ENCODE data around the gene CETN3. TPM values are rescaled to one million over a fixed set of nuclear protein-coding genes. Genes with fewer than 3 reads are reported as not detected.

Gene CETN3
- 100 to 1,000 TPM in 2 of 5 donors, 10 to 100 TPM in 3; 72.1 to 116 (median 94.7) TPM for polyA plus RNA-seq (ENCODE audit: insufficient read depth in 1 of 5, insufficient read length in 5 of 5, low replicate concordance in 1 of 5)
- long read RNA-seq, donor 1, transcript CETN3-204 (4 exons, 867 nt): minor isoform, 13 of 53 reads
- long read RNA-seq, donor 1, transcript CETN3-201 (5 exons, 2,432 nt): major isoform, 35 of 53 reads
- long read RNA-seq, donor 1, partial matches to known transcripts: 0 of 53 reads
- long read RNA-seq, donor 1, other reads (novel, unspliced or antisense): 0 of 53 reads
- long read RNA-seq, donor 2, transcript CETN3-201 (5 exons, 2,432 nt): major isoform, 27 of 34 reads
- long read RNA-seq, donor 2, transcript CETN3-204 (4 exons, 867 nt): minor isoform, 6 of 34 reads
- long read RNA-seq, donor 2, partial matches to known transcripts: 0 of 34 reads
- long read RNA-seq, donor 2, other reads (novel, unspliced or antisense): 0 of 34 reads
- long read RNA-seq, donor 3, transcript CETN3-204 (4 exons, 867 nt): minor isoform, 8 of 49 reads
- long read RNA-seq, donor 3, transcript CETN3-201 (5 exons, 2,432 nt): major isoform, 33 of 49 reads
- long read RNA-seq, donor 3, partial matches to known transcripts: 7 of 49 reads
- long read RNA-seq, donor 3, other reads (novel, unspliced or antisense): 0 of 49 reads
- long read RNA-seq, donor 4, transcript CETN3-201 (5 exons, 2,432 nt): major isoform, 15 of 24 reads
- long read RNA-seq, donor 4, transcript CETN3-204 (4 exons, 867 nt): minor isoform, 7 of 24 reads
- long read RNA-seq, donor 4, partial matches to known transcripts: 0 of 24 reads
- long read RNA-seq, donor 4, other reads (novel, unspliced or antisense): 0 of 24 reads
- long read RNA-seq, donor 5, transcript CETN3-201 (5 exons, 2,432 nt): major isoform, 45 of 67 reads
- long read RNA-seq, donor 5, transcript CETN3-204 (4 exons, 867 nt): minor isoform, 14 of 67 reads
- long read RNA-seq, donor 5, transcript CETN3-203 (6 exons, 1,026 nt): minor isoform, 6 of 67 reads
- long read RNA-seq, donor 5, partial matches to known transcripts: 0 of 67 reads
- long read RNA-seq, donor 5, other reads (novel, unspliced or antisense): 0 of 67 reads
- long read RNA-seq, donor 6, transcript CETN3-203 (6 exons, 1,026 nt): minor isoform, 10 of 61 reads
- long read RNA-seq, donor 6, transcript CETN3-201 (5 exons, 2,432 nt): major isoform, 46 of 61 reads
- long read RNA-seq, donor 6, partial matches to known transcripts: 0 of 61 reads
- long read RNA-seq, donor 6, other reads (novel, unspliced or antisense): 0 of 61 reads
- long read RNA-seq, donor 7, transcript CETN3-201 (5 exons, 2,432 nt): major isoform, 32 of 38 reads
- long read RNA-seq, donor 7, partial matches to known transcripts: 0 of 38 reads
- long read RNA-seq, donor 7, other reads (novel, unspliced or antisense): 0 of 38 reads
- long read RNA-seq, donor 8, transcript CETN3-201 (5 exons, 2,432 nt): major isoform, 13 of 20 reads
- long read RNA-seq, donor 8, transcript CETN3-204 (4 exons, 867 nt): minor isoform, 7 of 20 reads
- long read RNA-seq, donor 8, partial matches to known transcripts: 0 of 20 reads
- long read RNA-seq, donor 8, other reads (novel, unspliced or antisense): 0 of 20 reads

GRCh38 chr5:90409318-90410177 is at the start of gene CETN3:
Gene CETN3 (minus strand): TSS chr5:90409756. CDS start chr5:90409661, 95 bp downstream.
- peak; percentile 94 to 95 for DNase-seq

GRCh38 chr5:90446961-90447360 is 37.4 kb upstream of the CETN3 start:
- DNase-seq: no peak

GRCh38 chr5:90440644-90441043 is 31.1 kb upstream of the CETN3 start:
- no peak for DNase-seq

GRCh38 chr5:90438100-90438499 is 28.5 kb upstream of the CETN3 start:
- DNase-seq: peak in 1 of 2 donors; percentile 19

GRCh38 chr5:90437663-90438062 is 28.1 kb upstream of the CETN3 start:
- DNase-seq: no peak

GRCh38 chr5:90434116-90434714 is 24.7 kb upstream of the CETN3 start:
- DNase-seq: no peak

DNA sequence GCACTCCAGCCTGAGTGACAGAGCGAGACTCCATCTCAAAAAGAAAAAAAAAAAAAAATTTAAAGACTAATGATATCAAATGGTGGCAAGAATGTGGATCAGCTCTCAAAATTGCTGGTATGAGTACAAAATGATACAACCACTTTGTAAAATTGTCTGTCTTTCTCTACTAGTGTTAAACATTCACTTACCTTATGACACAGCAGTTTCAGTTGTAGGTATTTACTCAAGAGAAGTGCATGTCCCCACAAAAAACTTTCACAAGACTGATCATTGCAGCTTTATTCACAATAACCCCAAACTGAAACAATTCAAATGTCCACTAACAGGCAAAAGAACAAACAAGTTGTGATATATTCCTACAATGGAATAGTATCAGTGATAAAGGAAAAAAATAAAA is 14.7 kb upstream of the CETN3 start:
- no peak for DNase-seq

DNA sequence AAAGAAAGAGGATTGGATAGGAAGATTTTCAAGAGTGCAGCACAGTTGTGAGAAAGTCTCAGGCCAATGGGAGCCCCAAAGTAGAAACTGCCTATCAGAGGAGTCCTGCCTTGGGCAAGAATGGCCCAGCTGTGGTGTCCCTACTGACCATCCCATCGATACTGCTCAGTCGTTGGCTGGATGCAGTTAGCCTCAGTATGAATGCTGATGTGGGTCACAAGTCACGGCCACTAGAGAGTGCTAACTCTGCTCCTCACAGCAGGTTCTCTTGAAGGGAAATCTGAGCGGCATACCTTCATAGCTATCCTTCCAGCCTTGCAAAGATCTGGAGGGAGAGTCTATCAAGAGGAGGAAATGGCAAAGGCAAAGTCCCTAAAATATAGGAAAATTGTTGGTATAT is 11.6 kb upstream of the CETN3 start:
- no peak for DNase-seq

GRCh38 chr5:90418214-90418613 is 8.7 kb upstream of the CETN3 start:
- DNase-seq: no peak

- no peak for DNase-seq
Observed at GRCh38 chr5:90410178-90410762, 714 bp upstream of the CETN3 start.

DNA sequence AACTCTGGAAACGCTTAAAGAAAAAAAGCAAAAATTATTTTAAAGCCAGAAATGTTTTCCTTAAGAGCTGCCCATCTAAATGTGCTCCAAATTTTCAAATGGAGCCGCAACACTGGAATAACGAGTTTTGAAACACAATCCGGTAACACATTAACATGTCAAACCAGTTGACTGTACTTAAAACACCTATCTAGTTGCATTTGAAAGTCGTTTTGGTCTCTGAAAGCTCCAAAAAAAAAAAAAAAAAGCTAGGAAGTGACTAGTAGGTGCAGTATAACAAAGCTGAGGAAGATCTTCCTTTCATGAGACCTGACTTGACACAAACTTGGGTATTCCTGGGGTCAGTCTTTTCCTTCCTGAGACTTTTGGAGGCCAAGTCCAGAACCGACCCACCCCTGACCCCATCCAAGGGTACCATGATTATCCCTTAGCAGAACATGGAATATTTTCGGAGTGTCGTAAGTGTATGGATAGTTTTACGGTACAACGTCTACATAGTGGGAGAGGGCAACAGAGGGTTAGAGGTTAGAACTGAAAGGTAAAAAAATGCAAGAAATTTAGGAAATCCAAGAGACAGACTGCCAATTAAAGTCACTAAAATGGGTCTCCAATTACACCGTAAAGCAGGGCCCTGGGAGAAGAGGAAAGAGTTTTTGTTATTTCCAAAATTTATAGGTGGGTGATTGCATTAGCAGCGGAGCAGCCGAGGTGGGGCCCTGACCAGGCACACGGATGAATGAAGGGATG is 812 bp downstream of the CETN3 start:
- DNase-seq: peak; percentile 17 to 23

DNA sequence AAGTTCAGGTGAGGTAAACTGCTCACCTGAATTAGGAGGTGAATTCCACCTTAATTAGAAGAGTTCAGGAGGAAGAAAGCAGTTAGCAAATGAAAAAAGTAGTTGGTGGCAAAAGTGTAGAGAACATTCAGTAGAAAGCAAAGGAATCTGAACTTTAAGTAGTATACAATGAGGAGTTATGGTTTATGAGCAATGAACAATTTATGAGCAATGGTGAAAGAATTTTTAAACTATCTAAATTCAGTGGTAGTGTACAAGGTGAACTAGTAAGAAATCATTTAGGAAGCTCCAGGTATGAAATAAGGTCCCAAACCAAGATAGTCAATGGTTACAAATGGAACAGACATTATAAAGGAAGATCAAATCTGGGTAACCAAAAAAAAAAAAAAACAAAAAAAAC is 3.1 kb downstream of the CETN3 start:
- no peak for DNase-seq

- no peak for DNase-seq
Observed at GRCh38 chr5:90402521-90403255, 6.9 kb downstream of the CETN3 start.

DNA sequence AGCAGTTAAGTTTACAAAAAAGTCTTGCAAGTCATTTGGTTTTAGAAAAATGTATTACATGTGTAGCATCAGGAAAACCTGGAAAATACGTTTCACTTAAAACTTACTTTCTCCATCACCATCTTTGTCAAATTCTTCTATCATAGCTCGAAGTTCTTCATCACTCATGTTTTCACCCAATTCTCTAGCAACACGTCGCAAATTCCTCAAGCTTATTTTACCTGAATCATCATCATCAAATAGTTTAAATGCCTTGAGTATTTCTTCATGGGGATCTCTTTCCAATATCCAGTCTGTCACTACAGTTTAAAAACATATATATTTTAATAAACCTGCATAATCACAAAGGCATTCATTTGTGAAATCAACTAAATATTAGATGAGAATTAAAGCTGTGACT is 10.3 kb downstream of the CETN3 start:
- no peak for DNase-seq

GRCh38 chr5:90398726-90399125 is 10.8 kb downstream of the CETN3 start:
- no peak for DNase-seq

DNA sequence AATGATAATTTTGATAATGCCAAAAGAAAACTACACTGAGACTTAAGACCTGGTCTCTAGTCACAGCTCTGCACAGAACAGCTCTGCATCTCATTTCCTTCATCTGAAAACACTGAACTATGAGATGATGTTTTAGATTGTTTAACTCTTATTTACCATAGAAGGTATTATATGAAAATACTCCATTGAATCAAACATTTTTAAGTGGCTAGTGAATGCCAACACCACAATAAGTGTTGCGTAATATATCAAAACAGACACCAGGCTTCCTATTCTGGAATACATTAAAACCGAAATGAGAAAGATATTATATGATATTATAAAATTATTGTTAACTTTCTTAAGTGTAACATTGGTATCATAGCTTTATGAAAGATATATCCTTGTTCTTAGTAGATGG is 14.6 kb downstream of the CETN3 start:
- DNase-seq: no peak

DNA sequence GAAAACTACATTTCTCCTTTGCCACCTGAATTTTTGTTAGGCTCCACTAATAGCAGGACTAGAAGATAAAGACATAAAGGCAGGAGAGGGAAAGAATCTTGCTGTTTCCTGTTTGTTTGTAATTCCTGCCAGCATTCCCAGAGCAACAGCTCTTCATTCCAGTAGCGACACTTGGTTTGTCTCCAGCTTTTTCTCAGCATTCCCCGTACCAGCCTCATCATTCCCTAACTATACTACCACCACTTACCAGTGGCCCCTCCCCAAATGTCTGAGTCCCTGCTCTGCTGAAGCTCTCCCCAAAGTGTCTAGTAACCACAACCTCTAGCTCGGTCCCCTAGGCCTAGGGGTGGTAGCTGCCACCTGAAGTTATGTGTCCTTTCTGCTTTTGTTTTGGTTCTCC is 18.6 kb downstream of the CETN3 start:
- DNase-seq: peak in 1 of 2 donors; percentile 10

DNA sequence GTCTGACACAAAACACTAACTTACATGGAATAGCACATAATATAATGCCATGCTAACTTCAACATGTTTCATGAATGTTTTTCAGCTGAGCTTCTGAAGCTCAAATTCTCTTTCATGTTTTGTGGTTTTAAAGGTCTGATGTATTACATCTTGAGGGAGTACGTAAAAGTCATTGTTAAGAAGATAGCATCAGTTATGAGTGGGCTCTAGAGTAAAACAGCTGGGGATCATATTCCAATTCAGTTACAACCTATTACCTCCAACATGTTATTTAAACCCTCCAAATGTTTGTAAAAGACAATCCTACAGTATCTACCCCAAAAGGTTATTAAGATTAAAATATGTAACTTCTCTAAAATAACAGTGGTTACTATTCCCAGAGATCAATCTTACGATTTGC is 19.2 kb downstream of the CETN3 start:
- DNase-seq: no peak

Data from right lung (tissue), 10 donors.